NB4 (cell line): ENCODE data around the gene B3GALNT2.

Experiments used
- CTCF ChIP-seq: IDR thresholded peaks from one replicate; pipeline ENCODE4 v1.5.1; 2012; ENCODE audit warnings: low read depth, low read length
- MAX ChIP-seq: IDR thresholded peaks from 2 replicates; pipeline ENCODE4 v1.6.1; 2011; ENCODE audit warnings: low read depth, low read length
- POLR2A ChIP-seq: IDR thresholded peaks from 2 replicates; pipeline ENCODE4 v1.6.1; 2011; ENCODE audit warnings: mild to moderate bottlenecking; ENCODE audit not compliant: insufficient read length; ENCODE audit errors: extremely low read depth

- no peak for TF ChIP-seq MAX
- no peak for TF ChIP-seq CTCF
- TF ChIP-seq POLR2A = no peak
Observed at GRCh38 chr1:235404190-235404589, 100.1 kb downstream of the B3GALNT2 start.
